ENCODE measurements around the gene CAPN7.

DNA sequence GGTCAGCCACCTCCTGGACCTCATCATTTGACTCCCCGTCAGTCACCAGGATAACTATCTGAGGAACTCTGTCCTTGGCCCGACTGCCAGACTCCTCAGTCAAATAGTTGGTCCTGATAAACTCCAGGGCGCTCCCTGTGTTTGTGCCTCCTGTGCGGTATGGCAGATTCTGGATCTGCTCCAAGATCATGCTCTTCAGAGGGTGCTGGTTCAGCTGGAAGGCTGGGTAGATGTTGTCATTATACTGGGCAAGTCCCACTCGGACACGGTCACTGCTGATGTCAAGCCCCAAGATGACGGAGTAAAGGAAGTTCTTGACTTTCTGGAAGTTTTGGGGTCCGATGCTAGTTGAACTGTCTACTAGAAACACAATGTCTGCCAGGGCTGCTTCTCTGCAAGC is 31.1 kb upstream of the CAPN7 start:
- TF ChIP-seq POLR2A (IDR thresholded peaks at IDR 0.05; ENCODE audit: extremely low read depth, insufficient read length) = no peak
- TF ChIP-seq, protein P1, sequence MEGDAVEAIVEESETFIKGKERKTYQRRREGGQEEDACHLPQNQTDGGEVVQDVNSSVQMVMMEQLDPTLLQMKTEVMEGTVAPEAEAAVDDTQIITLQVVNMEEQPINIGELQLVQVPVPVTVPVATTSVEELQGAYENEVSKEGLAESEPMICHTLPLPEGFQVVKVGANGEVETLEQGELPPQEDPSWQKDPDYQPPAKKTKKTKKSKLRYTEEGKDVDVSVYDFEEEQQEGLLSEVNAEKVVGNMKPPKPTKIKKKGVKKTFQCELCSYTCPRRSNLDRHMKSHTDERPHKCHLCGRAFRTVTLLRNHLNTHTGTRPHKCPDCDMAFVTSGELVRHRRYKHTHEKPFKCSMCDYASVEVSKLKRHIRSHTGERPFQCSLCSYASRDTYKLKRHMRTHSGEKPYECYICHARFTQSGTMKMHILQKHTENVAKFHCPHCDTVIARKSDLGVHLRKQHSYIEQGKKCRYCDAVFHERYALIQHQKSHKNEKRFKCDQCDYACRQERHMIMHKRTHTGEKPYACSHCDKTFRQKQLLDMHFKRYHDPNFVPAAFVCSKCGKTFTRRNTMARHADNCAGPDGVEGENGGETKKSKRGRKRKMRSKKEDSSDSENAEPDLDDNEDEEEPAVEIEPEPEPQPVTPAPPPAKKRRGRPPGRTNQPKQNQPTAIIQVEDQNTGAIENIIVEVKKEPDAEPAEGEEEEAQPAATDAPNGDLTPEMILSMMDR (IDR thresholded peaks at IDR 0.05; ENCODE audit: low read depth, low read length) = no peak
- TF ChIP-seq, protein P2, sequence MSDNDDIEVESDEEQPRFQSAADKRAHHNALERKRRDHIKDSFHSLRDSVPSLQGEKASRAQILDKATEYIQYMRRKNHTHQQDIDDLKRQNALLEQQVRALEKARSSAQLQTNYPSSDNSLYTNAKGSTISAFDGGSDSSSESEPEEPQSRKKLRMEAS (IDR thresholded peaks at IDR 0.05; ENCODE audit: low read depth, low read length) = no peak
- TF ChIP-seq MYC (IDR thresholded peaks at IDR 0.05; ENCODE audit: low read depth, low read length) = no peak

Measured in NB4 (cell line).